Fibroblast of the conjunctiva (primary cell): Measurements from ENCODE around the gene ZNF146.
A peak's percentile ranks its signal among the peaks of the same experiment; 100 is the strongest.
"Not testable (repeated sequence)": the region's sequence is repeated elsewhere in the genome, so short reads cannot be mapped to it uniquely, and the experiment has no call there.

Source experiments
- DNase-seq: peaks from one replicate; pipeline ENCODE4 v3.0.0-alpha.2; 2010; ENCODE audit warnings: low read depth

The ZNF146 gene

DNA sequence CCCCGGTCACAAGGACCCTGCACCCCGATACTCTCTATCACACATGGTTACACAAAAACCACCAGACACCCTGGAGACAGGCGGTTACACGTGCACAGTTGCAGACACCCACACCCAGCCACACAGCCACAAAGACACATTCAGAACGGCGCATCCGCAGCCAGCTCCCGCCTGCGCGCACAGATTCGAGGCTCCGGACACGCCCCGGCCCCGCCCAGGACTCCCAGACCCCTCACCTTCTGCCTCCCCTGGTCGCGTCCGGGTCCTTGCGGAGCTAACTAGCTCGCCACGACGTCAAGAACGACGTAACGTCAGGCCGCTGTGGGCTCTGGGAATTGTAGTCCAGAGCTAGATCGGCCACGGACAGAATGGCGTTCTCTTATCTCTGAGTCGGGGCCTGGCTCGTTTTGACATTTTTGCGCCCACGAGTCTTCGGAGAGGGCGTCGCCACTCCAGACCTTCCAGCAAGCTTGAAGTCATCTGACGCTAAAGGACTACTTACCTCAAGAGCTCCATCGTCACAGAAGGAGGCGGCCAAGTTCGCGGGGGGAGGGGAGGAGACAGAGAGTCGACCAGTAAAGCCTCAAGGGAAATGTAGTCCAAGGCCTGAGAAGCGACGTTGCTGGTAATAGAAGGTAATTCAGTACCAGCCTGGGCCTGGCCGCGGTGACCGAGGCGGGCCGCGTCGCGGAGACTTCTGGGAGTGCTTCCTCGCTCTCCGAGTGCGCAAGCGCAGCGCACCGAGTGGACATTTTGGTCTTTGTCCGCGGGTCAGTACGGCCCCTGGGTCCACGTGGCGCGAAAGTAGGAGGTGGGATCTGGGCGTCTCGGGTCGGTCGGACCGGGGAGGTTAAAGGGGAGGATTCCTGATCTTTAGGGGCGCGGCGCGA lies at the start of gene ZNF146, which contains the start of gene ZNF565:
Gene ZNF146, plus strand, starts transcription at position 721 of the 890 bp plus-strand sequence. CDS start 21,335 bp downstream, outside the sequence.
Gene ZNF565, minus strand, starts transcription at position 280 of the 890 bp plus-strand sequence. CDS start 12,680 bp downstream, outside the sequence.
- peak; percentile 98 for DNase-seq

GRCh38 chr19:36169084-36169760 lies 45.7 kb upstream of the ZNF146 start:
- no peak for DNase-seq

DNA sequence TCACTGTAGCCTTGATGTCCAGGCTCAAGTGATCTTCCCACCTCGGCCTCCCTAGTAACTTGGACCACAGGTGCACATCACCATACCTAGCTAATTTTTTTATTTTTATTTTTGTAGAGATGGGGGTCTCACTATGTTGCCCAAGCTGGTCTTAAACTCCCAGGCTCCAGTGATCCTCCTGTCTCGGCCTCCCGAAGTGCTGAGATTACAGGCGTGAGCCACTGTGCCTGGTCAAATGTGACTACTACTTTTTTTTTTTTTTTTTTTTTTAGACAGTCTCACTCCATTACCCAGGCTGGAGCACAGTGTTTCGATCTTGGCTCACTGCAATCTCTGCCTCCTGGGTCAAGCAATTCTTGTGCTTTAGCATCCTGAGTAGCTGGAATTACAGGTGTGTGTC lies 42.1 kb upstream of the ZNF146 start:
- DNase-seq, result no peak

GRCh38 chr19:36173846-36174245 lies 41.1 kb upstream of the ZNF146 start:
- not testable (repeated sequence) for DNase-seq

- not testable (repeated sequence) for DNase-seq
Observed at GRCh38 chr19:36179077-36179476, 35.8 kb upstream of the ZNF146 start.

GRCh38 chr19:36182612-36183244 lies 32.2 kb upstream of the ZNF146 start:
- DNase-seq, result no peak

DNA sequence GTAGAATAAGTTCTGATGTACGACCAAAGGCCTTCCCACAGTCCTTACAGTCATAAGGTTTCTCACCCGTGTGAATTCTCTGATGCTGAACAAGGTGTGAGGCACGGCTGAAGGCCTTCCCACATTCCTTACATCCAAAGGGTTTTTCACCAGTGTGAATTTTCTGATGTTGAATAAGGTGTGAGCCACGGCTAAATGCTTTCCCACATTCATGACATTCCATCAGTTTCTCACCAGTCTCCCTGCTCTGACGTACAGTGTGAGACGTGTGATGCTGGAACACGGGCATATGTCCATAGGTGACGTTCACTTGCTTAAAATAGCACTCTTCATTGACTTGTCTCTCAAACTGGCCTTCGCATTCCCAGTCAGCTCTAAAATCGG lies 31.7 kb upstream of the ZNF146 start:
- no peak for DNase-seq

DNA sequence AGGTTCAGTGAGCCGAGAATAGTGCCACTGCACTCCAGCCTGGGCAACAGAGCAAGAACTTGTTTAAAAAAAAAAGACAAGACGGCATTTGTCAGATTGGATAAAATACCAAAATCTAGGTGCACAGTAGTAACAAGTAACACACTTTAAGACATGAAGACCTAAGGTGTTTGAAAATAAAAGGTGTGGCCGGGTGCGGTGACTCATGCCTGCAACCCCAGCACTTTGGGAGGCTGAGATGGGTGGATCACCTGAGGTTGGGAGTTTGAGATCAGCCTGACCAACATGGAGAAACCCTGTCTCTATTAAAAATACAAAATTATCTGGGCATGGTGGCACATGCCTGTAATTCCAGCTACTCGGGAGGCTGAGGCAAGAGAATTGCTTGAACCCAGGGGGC lies 28.2 kb upstream of the ZNF146 start:
- DNase-seq, result not testable (repeated sequence)

- DNase-seq, result no peak
Observed at GRCh38 chr19:36196249-36196648, 18.7 kb upstream of the ZNF146 start.

- no peak for DNase-seq
Observed at GRCh38 chr19:36198119-36198518, 16.8 kb upstream of the ZNF146 start.

- no peak for DNase-seq
Observed at GRCh38 chr19:36201684-36202083, 13.2 kb upstream of the ZNF146 start.

DNA sequence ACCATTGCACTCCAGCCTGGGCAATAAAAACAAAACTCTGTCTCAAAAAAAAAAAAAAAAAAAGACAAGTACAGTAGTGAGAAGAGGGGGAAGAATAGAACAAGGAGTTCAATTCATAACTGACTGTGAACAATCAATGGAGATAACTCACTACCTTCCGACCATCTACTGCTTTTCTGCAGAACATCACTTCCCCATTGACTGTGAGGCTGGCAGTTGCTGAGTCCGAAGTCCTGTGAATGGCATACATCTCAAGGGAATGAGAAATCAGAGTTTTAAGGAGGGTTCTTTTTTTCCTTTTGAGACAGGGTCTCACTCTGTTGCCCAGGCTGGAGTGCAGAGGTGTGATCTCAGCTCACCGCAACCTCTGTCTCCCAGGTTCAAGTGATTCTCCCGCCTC lies 11.6 kb upstream of the ZNF146 start:
- DNase-seq, result no peak

GRCh38 chr19:36207605-36208252 lies 7.2 kb upstream of the ZNF146 start:
- no peak for DNase-seq

DNA sequence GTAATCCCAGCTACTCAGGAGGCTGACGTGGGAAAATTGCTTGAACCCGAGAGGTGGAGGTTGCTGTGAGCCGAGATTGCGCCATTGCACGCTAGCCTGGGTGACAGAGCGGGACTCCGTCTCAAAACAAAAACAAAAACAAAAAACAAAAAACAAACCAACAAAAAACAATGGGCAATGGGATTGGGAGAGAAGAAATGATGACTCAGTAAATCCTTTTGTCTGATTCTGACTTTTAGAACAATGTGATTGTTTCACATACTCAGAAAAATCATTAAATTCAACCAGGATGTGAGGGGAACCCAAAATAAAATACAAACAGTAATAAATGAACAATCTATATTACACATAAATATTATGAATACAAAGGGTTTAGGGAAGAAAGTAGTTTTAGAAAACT lies 5.5 kb upstream of the ZNF146 start:
- DNase-seq, result no peak

GRCh38 chr19:36210497-36210896 lies 4.4 kb upstream of the ZNF146 start:
- DNase-seq, result no peak

- DNase-seq, result no peak
Observed at GRCh38 chr19:36212895-36213294, 2.0 kb upstream of the ZNF146 start.

DNA sequence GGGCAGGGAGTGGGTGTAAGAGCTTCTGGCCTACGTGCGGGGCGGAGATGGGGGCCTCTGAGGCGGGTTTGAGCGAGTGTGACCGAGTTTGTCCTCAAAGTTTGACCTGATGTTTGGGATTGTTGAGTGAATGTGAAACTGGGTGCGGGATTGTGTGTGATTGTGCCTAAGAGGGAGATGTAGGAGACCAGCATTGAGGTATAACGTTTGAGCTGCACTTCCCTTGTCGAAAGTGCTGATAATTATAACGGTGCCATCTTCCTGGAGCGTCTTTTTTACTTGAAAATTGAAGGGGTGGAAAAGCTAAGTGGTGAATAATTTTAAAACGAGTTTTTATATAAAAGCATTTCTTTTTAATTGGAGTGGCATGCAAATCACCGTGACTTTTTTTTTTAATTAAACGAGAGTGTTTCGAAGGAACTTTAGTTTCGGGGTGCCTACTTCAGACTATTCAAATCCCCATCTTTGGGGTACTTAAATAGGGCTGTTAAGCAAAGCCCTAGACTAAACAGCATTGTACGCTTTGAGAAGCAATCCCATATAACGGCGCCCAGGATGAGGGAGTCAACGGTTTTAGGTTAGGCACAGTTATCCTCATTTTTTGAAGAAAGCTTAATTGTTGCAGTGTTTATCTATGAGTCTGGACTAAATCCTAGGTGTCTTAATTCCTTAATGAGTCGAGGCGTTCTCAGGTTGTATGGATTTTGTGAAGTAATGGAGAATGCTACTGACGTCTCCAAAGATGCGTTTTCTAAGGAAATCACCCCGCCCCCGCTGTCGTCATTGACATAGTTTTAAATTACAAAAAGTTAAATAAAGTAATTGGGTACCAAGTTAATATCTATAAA lies 594 bp downstream of the ZNF146 start:
- DNase-seq, result no peak

DNA sequence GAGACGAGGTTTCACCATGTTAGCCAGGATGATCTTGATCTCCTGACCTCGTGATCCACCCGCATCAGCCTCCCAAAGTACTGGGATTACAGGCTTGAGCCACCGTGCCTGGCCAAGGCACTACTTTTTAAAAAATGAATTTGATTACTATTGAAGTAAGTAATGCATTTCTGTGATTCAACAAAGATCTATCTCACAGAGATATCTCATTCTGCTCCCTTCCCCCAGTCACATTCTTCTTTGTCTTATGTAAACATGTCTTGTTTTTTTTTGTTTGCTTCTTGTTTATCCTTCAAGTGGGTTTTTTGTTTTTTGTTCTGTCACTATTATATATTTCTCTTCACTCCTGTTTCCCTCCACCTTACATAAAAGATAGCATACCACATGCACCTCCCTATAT lies 6.6 kb downstream of the ZNF146 start:
- no peak for DNase-seq

DNA sequence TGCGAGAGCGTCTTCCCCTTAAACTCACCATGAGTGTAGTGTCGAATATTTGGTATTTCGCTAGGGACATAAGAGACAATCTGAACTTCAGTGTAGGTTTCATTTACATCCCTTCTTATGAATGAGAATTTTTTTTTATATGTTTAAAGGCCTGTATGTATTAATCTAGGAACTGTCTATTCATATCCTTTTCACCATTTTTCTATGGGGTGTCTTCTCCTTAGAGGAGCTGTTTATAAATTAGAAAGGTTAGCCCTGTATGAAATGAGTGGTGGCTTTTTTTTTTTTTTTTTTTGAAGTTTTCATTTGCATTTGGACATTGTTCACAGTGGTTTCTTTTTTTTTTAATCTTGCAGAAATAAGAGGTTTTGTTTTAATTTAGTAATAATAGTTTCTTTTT lies 7.6 kb downstream of the ZNF146 start:
- no peak for DNase-seq

DNA sequence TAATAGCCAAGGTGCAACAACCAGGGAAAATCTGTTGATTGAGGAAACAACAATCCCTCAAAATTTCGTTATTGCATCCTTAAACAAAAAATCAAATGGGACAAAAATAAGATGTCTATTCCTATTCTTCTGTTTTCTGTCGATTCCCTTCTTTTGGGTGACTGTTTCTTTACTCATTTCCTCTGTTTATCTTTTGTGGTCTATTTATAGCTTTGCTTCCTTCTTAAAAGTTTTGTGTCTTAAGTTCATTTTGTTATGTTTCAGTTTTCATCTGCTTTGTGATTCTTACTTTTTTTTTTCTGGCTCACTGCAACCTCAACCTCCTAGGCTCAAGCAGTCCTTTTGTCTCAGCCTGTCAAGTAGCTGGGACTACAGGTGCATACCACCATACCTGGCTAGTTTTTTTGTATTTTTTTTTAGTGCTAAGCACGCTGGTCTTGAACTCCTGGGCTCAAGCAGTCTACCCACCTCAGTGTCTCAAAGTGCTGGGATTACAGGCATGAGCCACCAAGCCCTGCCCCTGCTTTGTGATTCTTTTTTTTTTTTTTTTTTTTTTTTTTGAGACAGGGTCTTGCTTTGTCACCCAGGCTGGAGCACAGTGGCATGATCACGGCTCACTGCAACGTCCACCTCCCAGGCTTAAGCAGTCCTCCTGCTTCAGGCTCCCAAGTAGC lies 10.4 kb downstream of the ZNF146 start:
- DNase-seq, result no peak

- not testable (repeated sequence) for DNase-seq
Observed at GRCh38 chr19:36233626-36234025, 18.7 kb downstream of the ZNF146 start.
